Skeletal muscle cell (primary cell): ENCODE data around the gene SLC38A8.

Experiments used
- DNase-seq: peaks from one replicate; pipeline ENCODE4 v3.0.0-alpha.2; 2010; ENCODE audit warnings: low read depth
- H3K4me3 ChIP-seq: 2 replicates; pipeline ENCODE4 v1.5.1; 2011; ENCODE audit warnings: low read depth, mild to moderate bottlenecking, control low read depth, low read length, moderate library complexity

Gene SLC38A8

DNA sequence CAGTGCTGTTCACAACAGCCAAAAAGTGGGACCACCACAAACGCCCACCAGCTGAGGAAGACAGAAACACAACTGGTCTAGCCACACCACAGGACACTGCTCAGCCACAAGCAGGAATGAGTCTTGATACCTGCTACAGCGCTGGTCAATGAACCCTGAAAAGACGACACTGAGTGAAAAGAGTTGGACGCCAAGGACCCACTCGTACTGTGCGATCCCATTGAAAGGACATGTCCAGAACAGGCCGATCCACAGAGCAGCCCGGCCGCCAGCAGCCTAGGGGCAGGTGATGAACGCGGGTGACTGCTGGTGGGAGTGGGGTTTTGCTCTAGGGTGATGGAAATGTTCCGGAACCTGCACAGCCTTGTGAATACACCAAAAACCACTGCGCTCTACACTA, 10.6 kb upstream of the SLC38A8 start:
- no peak overlapping the region for H3K4me3 ChIP-seq
- DNase-seq = no peak

- H3K4me3 ChIP-seq = no peak overlapping the region
- no peak for DNase-seq
Measured at GRCh38 chr16:84052071-84052622, 9.6 kb upstream of the SLC38A8 start.

DNA sequence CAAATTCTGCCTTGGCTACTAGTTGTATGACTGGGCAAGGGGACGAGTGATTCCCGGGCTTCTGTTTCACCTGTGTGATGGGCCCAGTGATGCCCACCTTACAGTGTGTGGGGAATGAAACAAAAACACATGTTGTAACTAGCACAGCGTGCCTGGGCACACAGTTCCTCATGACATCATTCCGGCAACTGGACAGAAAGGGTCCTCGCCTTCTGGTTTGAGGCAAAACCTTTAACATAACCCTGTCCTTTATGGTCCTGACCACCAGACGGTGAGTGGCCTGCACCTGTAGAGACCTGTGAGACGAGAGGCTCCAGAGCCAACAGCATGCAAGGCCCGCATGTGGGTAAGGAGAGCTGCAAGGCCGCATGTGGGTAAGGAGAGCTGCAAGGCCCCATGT, 7.7 kb upstream of the SLC38A8 start:
- no peak overlapping the region for H3K4me3 ChIP-seq
- DNase-seq = no peak

DNA sequence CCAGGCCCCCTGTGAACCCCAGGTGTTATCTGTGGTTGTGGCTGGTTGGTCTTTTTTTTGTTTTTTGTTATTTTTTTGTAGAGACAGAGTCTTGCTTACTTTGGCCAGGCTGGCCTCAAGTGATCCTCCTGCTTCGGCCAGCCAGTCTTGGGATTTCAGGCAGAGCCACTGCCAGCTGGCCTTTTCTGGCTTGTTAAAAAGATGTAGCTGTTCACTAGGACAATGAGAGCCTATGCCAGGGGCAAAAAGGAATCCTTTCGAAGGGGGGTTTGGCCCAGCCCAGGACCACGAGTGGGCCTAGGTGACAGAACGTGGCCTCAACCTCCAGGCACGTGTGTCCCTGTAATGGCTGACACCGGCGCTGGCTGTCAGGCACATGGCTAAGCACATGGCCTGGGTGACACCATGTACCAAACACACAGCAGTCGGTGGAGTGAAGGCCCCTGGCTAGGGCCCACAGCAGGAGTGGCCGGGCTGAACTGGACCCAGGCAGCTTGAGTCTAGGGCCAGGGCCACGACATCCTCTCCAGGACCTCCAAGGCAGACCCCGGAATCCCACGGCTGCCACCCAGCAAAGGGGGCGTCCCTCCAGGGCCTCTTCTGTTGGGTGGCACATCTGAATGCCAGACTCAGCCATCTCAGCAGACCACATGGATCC, 6.9 kb upstream of the SLC38A8 start:
- no peak for DNase-seq
- no peak overlapping the region for H3K4me3 ChIP-seq

DNA sequence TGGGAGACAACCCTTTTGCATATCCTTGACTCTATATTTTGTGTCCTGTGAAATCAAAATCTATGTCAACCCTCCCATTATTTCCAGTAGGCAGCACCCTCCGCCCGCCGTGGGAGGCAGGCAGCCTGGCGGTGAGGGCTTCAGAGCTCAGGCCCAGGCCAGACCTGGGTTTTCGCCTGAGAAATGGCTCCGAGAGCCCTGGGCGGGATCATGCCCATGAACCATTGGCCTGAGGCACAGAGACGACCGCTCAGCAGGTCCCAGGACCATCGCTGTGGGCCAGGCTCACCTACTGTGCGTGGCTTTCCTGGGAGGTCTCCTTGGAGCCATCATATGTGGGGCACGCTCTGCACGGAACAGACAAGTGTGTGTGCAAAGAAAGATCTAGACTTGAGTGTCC, 6.3 kb upstream of the SLC38A8 start:
- no peak overlapping the region for H3K4me3 ChIP-seq
- DNase-seq = no peak

GRCh38 chr16:84048270-84048669, 5.7 kb upstream of the SLC38A8 start:
- H3K4me3 ChIP-seq = no peak overlapping the region
- DNase-seq = no peak

GRCh38 chr16:84047626-84048025, 5.0 kb upstream of the SLC38A8 start:
- DNase-seq = no peak
- H3K4me3 ChIP-seq = no peak overlapping the region

DNA sequence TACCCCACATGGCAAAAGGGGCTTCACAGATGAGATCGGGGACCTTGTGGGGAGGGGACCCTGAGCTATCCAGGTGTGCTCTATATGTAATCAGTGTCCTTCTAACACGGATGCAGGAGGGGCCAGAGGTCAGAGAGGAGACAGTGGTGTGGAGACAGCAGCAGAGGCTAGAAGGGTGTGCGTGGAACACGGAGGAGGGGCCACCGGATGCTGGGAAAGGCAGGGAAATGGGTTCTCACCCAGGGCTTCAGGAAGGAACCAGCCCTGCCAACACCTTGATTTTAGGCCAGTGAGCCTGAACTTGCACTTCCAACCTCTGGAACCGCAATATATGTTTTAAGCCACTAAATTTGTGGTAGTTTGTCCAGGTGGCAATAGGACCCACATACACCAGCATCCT, 4.6 kb upstream of the SLC38A8 start:
- no peak overlapping the region for H3K4me3 ChIP-seq
- no peak for DNase-seq

DNA sequence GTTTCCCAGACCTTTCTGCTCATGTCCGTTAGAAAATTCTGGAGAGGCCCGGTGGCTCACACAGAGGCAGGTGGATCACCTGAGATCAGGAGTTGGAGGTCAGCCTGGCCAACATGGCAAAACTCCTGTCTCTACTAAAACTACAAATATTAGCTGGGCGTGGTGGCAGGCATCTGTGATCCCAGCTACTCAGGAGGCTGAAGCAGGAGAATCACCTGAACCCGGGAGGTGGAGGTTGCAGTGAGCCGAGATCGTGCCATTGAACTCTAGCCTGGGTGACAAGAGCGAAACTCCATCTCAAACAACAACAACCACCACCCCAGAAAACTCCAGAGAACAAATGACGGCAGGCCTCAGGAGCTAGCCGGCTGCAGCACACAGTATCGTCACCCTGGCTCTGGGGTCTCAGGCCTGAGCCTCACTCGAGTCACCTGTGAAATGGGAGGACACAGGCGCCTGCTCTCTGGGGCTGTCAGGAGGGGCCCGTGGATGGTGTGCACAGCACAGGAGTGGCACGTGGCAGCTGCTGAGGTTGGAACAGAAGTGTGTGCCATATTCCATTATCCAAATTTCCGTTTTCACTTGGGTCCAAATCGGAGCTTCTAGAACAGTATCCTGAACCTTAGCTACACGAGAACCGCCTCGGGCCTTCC, 3.3 kb upstream of the SLC38A8 start:
- no peak for DNase-seq
- H3K4me3 ChIP-seq = no peak overlapping the region

DNA sequence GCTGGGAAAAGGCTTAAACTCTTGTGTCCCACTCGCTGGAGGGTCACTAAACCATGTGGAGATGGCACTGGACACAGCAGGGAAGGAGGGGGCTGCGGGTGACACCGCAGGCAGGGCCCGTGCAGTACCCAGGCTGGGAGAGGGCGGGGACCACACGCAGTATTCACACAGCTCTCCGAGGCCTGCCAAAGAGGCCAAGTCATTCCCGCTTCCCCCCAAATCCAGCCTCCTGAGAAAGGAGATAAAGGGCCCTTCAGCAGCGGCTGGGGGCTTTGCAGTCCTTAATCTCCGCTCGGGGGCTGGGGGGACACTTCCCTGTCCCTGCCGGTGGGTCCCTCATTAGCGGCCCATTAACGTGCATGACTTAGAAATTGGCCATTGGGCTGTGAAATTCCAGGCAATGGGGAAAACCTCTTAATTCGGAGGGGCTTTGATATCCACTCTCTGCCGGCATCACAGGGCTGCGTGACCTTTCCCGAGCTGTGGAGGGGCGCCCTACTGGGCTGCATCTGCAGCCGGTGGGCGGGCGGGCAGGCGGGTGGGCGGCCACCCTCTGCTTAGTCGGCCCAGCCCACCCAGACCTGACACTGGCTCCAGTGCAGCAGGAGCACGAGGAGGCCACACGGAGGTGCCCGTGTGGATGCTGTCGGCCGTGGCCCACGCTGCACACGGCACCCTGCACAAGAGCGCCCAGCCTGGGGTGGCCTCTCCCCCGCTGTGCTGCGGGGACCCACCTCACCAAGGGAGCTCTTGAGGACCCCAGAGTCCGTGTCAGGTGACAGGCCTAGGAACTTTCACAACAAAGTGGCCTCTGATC, 2.6 kb upstream of the SLC38A8 start:
- DNase-seq = no peak
- no peak overlapping the region for H3K4me3 ChIP-seq

DNA sequence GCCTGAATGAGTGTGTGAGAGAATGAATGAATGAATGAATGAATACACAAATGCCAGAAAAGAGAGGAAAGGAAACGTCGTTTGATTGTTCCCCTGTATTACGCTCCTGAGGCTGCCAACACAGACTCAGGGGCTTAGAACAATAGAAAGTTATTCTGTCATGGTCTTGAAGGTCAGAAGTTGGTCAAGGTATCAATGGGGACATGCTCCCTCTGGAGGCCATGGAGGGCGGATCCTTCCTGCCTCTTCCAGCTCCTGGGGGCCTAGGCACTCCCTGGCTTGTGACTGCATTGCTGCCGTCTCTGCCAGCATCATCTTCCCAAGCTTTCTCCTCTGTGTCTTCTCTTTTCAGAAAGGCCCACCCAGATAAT, 1.5 kb upstream of the SLC38A8 start:
- H3K4me3 ChIP-seq = no peak overlapping the region
- no peak for DNase-seq

DNA sequence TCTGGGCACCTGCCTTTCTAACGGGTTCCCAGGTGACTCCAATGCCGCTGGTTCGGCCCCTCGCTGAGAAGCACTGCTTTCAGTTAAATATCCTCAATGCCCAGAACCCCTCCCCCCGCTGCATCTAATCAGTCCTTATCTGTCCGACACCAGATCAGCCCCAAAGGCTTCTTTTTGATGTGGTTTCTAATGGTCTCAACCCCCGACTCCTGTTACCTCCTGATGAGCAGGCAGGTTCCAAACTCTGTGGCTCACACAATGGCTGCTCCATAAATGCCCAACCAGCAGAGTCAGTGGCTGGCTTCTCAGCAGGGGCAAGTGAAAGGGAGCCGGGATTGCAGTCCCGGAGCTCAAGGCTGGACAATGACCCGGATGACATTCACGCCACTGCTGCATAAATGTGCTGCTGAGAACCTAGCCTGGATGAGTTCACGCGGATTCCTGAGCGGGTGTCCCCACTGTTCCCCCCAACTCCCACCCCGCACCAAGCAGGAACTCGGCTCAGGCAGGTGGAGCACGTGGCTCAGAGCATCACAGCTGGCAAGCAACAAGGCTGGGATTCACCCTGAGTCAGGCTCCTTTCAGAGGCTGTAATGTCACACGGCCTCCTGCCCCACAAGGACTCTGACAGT, 1.0 kb upstream of the SLC38A8 start:
- H3K4me3 ChIP-seq = no peak overlapping the region
- no peak for DNase-seq

GRCh38 chr16:84042879-84043485, 387 bp upstream of the SLC38A8 start:
- no peak for DNase-seq
- no peak overlapping the region for H3K4me3 ChIP-seq

- H3K4me3 ChIP-seq = no peak overlapping the region
Measured at GRCh38 chr16:84041881-84042280, 714 bp downstream of the SLC38A8 start.

GRCh38 chr16:84040823-84041820, 1.5 kb downstream of the SLC38A8 start:
- DNase-seq = peak; percentile 28
- H3K4me3 ChIP-seq = no peak overlapping the region

More at GRCh38 chr16:84041881-84042280, 714 bp downstream of the SLC38A8 start:
- no peak for DNase-seq

DNA sequence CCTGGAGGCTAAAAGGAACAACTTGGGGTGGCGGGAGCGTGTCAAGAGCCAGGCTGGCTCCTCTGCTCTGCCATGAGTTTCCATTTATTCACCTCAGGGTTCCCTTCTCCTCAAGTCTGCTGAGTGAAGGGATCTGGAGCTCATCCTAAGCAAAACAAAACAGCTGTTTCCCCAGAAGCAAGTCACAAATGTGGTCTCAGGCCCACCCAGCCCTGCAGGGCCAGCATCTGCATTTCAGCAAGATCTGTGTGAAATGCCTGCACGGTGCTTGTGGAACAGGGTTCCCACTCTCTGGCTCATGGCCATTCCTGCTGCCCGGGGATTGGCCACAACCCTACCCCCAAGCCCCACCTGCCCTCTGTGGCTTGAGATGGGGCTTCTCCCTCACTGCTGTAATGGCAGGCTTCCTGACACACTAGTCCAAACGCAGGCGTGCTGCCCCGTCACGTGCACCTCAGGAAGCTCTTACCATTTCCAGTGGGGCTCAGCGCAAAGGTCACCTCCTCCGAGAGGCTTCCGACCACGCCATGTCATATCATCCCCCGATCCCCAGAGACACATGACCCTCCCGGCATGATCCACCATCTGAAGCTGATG, 2.3 kb downstream of the SLC38A8 start:
- H3K4me3 ChIP-seq = no peak overlapping the region
- DNase-seq = no peak

DNA sequence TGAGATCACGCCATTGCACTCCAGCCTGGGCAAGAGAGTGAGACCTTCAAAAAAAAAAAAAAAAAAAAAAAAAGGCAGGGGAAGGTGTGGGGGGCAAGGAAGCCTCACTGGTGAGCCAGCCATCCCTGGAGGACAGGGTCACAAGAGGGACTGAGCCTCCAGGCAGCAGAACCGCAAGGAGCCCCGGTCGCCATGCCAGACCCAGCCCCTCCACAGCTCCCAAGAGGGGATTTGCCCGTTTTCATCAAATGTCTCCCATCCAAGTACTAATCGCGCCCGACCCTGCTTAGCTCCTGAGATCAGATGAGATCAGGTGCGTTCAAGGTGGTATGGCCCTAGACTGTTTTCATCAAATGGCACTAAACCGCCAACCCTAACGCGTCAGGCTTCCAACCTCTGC, 2.9 kb downstream of the SLC38A8 start:
- no peak for DNase-seq
- H3K4me3 ChIP-seq = no peak overlapping the region

DNA sequence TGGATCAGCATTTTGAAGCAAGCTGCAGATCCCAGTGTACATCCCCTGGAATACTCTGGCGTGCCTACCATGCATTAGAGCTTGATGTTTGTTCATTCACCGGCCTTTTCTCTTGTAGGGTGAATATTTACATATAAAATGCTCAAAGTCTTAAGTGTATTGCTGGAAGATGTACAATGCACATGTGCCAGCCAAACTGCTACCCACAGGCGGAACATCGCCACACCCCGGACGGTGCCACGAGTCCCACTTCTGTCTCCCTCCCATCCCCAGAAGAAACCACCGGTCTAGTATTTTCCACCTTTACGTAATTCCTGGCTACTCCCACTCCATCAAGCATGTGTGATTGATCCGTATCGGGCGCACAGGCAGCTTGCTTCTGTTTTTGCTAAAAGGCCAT, 4.1 kb downstream of the SLC38A8 start:
- no peak for DNase-seq
- no peak overlapping the region for H3K4me3 ChIP-seq
